GM12864 (cell line): Measurements from ENCODE around the gene TMEM132D.

Source experiments
- DNase-seq: peaks from one replicate; pipeline ENCODE4 v3.0.0-alpha.2; 2011; ENCODE audit warnings: low read depth
- H3K4me3 ChIP-seq: 2 replicates; pipeline ENCODE4 v1.5.1; 2011; ENCODE audit warnings: mild to moderate bottlenecking, low read depth, low read length, control low read depth
- TF ChIP-seq, protein P1 (sequence below): IDR thresholded peaks from 2 replicates; pipeline ENCODE4 v1.5.1; 2011; ENCODE audit warnings: low read depth, mild to moderate bottlenecking, moderate library complexity, low read length, control low read depth, inconsistent platforms; ENCODE audit errors: missing control alignments

Gene TMEM132D

GRCh38 chr12:129659961-129660622 lies 243.7 kb downstream of the TMEM132D start:
- no peak overlapping the region for H3K4me3 ChIP-seq
- no peak for DNase-seq
- TF ChIP-seq, protein P1, sequence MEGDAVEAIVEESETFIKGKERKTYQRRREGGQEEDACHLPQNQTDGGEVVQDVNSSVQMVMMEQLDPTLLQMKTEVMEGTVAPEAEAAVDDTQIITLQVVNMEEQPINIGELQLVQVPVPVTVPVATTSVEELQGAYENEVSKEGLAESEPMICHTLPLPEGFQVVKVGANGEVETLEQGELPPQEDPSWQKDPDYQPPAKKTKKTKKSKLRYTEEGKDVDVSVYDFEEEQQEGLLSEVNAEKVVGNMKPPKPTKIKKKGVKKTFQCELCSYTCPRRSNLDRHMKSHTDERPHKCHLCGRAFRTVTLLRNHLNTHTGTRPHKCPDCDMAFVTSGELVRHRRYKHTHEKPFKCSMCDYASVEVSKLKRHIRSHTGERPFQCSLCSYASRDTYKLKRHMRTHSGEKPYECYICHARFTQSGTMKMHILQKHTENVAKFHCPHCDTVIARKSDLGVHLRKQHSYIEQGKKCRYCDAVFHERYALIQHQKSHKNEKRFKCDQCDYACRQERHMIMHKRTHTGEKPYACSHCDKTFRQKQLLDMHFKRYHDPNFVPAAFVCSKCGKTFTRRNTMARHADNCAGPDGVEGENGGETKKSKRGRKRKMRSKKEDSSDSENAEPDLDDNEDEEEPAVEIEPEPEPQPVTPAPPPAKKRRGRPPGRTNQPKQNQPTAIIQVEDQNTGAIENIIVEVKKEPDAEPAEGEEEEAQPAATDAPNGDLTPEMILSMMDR: no peak

- TF ChIP-seq, protein P1: no peak
- H3K4me3 ChIP-seq: no peak overlapping the region
- DNase-seq: no peak
These were observed 246.6 kb downstream of the TMEM132D start for GRCh38 chr12:129657179-129657578.

GRCh38 chr12:129651951-129652350 lies 251.9 kb downstream of the TMEM132D start:
- H3K4me3 ChIP-seq: no peak overlapping the region
- TF ChIP-seq, protein P1: no peak
- DNase-seq: no peak

- H3K4me3 ChIP-seq: no peak overlapping the region
- TF ChIP-seq, protein P1: no peak
- DNase-seq: no peak
These were observed 261.9 kb downstream of the TMEM132D start for GRCh38 chr12:129641926-129642325.

DNA sequence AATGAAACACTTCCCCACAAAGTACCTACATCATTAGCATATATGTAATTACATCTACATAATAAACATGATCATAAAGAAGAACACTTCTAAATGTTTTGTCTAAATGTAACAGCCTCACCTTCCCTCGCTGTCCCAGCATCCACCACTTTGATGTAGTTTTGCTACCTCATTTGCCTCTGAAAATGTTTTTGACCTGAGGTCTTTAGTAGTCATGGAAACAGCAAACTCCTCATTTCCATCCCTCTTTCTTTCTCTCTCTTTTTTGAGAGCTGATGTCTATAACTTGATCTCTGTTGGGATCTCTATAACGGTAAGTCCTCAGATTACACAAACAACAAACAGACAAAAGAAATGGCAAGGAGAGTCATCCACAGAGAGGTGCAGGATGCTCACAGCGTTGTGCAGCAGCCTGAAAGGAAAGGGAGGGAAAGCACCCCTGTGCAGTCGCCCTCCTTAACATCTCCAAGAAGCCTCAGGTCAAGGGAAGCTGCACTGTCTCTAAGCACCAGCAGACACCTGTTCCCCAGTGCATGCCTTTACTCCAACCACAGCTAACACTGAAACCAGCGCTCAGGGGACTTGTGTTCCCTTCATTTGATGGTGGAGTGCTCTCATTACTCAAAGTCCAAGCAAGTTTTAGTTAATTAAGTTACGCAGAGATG lies 268.7 kb downstream of the TMEM132D start:
- DNase-seq: no peak
- TF ChIP-seq, protein P1: no peak
- H3K4me3 ChIP-seq: no peak overlapping the region

GRCh38 chr12:129631316-129631715 lies 272.5 kb downstream of the TMEM132D start:
- TF ChIP-seq, protein P1: no peak
- no peak for DNase-seq
- no peak overlapping the region for H3K4me3 ChIP-seq

- no peak for DNase-seq
- TF ChIP-seq, protein P1: no peak
- no peak overlapping the region for H3K4me3 ChIP-seq
These were observed 273.9 kb downstream of the TMEM132D start for GRCh38 chr12:129629901-129630300.
